Right lobe of liver (tissue), 4 donors: Measurements from ENCODE around the gene CHST4.
"Not testable (repeated sequence)": the region's sequence is repeated elsewhere in the genome, so short reads cannot be mapped to it uniquely, and the experiment has no call there.

Experiments used
- POLR2A ChIP-seq: fragments of 450-650 bp; IDR thresholded peaks from one replicate; pipeline ENCODE4 v1.6.1; 2017; ENCODE audit warnings: antibody characterized with exemption, mild to moderate bottlenecking
- TF ChIP-seq, protein P1 (sequence below), 4 donors: fragments of 200-600 bp in 3 of 4; fragments of 450-650 bp in 1 of 4; IDR thresholded peaks; one replicate each; pipeline versions ENCODE4 v1.5.1 to v1.8.0; 2016 to 2022; ENCODE audit warnings: antibody characterized with exemption in 4 of 4, mild to moderate bottlenecking in 2 of 4
- donor health status: DM: no; HTN: no; CAD: no.
- donor health status: DM: no; HTN: no; CAD: no.
- donor health status: DM: no; HTN: yes; CAD: no.

DNA sequence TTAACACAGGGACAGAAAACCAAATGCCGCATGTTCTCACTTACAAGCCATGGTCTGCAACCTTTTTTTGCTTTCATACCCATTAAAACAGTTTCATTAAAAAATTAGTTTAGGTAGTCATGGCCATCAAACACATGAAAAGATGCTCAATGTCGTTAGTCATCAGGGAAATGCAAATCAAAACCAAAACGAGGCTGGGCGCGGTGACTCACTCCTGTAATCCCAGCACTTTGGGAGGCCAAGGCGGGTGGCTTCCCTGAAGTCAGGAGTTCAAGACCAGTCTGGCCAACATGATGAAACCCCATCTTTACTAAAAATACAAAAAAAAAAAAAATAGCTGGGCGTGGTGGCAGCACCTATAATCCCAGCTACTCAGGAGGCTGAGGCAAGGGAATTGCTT is 22.2 kb upstream of the CHST4 start:
- TF ChIP-seq POLR2A = not testable (repeated sequence)
- TF ChIP-seq, protein P1, sequence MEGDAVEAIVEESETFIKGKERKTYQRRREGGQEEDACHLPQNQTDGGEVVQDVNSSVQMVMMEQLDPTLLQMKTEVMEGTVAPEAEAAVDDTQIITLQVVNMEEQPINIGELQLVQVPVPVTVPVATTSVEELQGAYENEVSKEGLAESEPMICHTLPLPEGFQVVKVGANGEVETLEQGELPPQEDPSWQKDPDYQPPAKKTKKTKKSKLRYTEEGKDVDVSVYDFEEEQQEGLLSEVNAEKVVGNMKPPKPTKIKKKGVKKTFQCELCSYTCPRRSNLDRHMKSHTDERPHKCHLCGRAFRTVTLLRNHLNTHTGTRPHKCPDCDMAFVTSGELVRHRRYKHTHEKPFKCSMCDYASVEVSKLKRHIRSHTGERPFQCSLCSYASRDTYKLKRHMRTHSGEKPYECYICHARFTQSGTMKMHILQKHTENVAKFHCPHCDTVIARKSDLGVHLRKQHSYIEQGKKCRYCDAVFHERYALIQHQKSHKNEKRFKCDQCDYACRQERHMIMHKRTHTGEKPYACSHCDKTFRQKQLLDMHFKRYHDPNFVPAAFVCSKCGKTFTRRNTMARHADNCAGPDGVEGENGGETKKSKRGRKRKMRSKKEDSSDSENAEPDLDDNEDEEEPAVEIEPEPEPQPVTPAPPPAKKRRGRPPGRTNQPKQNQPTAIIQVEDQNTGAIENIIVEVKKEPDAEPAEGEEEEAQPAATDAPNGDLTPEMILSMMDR (IDR thresholded peaks at IDR 0.05) = not testable (repeated sequence)
